ENCODE results near the gene IFNA16. TPM values are rescaled to one million over a fixed set of nuclear protein-coding genes. Genes with fewer than 3 reads are reported as not detected.
"Not testable (repeated sequence)": the region's sequence is repeated elsewhere in the genome, so short reads cannot be mapped to it uniquely, and the experiment has no call there.

IFNA16 gene
- total RNA-seq, 1 donor from 2014 or later, result not detected

GRCh38 chr9:21205204-21205603 lies 11.9 kb downstream of the IFNA16 start:
- no peak for DNase-seq (ENCODE audit: extremely low spot score, unreplicated experiment)

GRCh38 chr9:21202105-21202504 lies 15.0 kb downstream of the IFNA16 start, which contains the start of gene IFNA7:
Gene IFNA7, minus strand, starts transcription at chr9:21202205. Its CDS starts 40 bp downstream, at chr9:21202165.
- H3K36me3 Mint-ChIP-seq; H3K9me3 Mint-ChIP-seq; H3K4me3 Mint-ChIP-seq; H3K27ac Mint-ChIP-seq; H3K4me1 Mint-ChIP-seq (ENCODE audit: unreplicated experiment); DNase-seq (ENCODE audit: extremely low spot score, unreplicated experiment): not testable (repeated sequence)
- peaks cover 11% of the 10 kb centered on the region for H3K27me3 Mint-ChIP-seq

More at GRCh38 chr9:21205204-21205603, 11.9 kb downstream of the IFNA16 start:
- peaks cover 11% of the 10 kb centered on the region for H3K27me3 Mint-ChIP-seq
- no peaks in the 10 kb centered on the region for H3K9me3 Mint-ChIP-seq
- no peak overlapping the region for H3K4me3 Mint-ChIP-seq
- no peak overlapping the region for H3K27ac Mint-ChIP-seq
- TF ChIP-seq CTCF (conservative IDR thresholded peaks at IDR 0.05), result no peak
- no peaks in the 10 kb centered on the region for H3K4me1 Mint-ChIP-seq (ENCODE audit: unreplicated experiment)
- H3K36me3 Mint-ChIP-seq, result no peaks in the 10 kb centered on the region

- DNase-seq (ENCODE audit: extremely low spot score, unreplicated experiment); H3K27ac Mint-ChIP-seq: not testable (repeated sequence)
These were observed 22.0 kb downstream of the IFNA16 start for GRCh38 chr9:21194867-21195776.

GRCh38 chr9:21187487-21187886 lies 29.6 kb downstream of the IFNA16 start, which contains the start of gene IFNA4:
Gene IFNA4, minus strand, starts transcription at chr9:21187587. Its CDS starts 56 bp downstream, at chr9:21187531.
- not testable (repeated sequence) for H3K4me1 Mint-ChIP-seq (ENCODE audit: unreplicated experiment)

More at GRCh38 chr9:21194867-21195776, 22.0 kb downstream of the IFNA16 start:
- peaks cover 12% of the 10 kb centered on the region for H3K27me3 Mint-ChIP-seq
- not testable (repeated sequence) for H3K4me3 Mint-ChIP-seq; H3K9me3 Mint-ChIP-seq; H3K36me3 Mint-ChIP-seq; H3K4me1 Mint-ChIP-seq (ENCODE audit: unreplicated experiment)
- peak; percentile 76 for TF ChIP-seq CTCF (conservative IDR thresholded peaks at IDR 0.05)

GRCh38 chr9:21182810-21183736 lies 34.0 kb downstream of the IFNA16 start:
- not testable (repeated sequence) for H3K36me3 Mint-ChIP-seq; H3K9me3 Mint-ChIP-seq; DNase-seq (ENCODE audit: extremely low spot score, unreplicated experiment); H3K27ac Mint-ChIP-seq; H3K27me3 Mint-ChIP-seq; H3K4me3 Mint-ChIP-seq; H3K4me1 Mint-ChIP-seq (ENCODE audit: unreplicated experiment)
- TF ChIP-seq CTCF (conservative IDR thresholded peaks at IDR 0.05), result peak; percentile 68

More at GRCh38 chr9:21187487-21187886, 29.6 kb downstream of the IFNA16 start, which contains the start of gene IFNA4:
- H3K27ac Mint-ChIP-seq; H3K4me3 Mint-ChIP-seq; H3K9me3 Mint-ChIP-seq; H3K36me3 Mint-ChIP-seq; H3K27me3 Mint-ChIP-seq; DNase-seq (ENCODE audit: extremely low spot score, unreplicated experiment): not testable (repeated sequence)

GRCh38 chr9:21174671-21175070 lies 42.4 kb downstream of the IFNA16 start:
- no peak for TF ChIP-seq CTCF (conservative IDR thresholded peaks at IDR 0.05)
- no peaks in the 10 kb centered on the region for H3K36me3 Mint-ChIP-seq
- no peaks in the 10 kb centered on the region for H3K4me1 Mint-ChIP-seq (ENCODE audit: unreplicated experiment)
- H3K27me3 Mint-ChIP-seq, result no peaks in the 10 kb centered on the region
- H3K4me3 Mint-ChIP-seq, result no peak overlapping the region
- H3K9me3 Mint-ChIP-seq, result no peaks in the 10 kb centered on the region
- no peak overlapping the region for H3K27ac Mint-ChIP-seq
- no peak for DNase-seq (ENCODE audit: extremely low spot score, unreplicated experiment)
